HG02943 (cell line): Measurements from ENCODE around the gene MIB2.

Experiments
- ATAC-seq: cut with Tn5 transposase; IDR thresholded peaks from one replicate; pipeline ENCODE4 v1.9.1; 2021; ENCODE audit warnings: mild to moderate bottlenecking, low read depth, moderate library complexity; ENCODE audit not compliant: unreplicated experiment

MIB2 gene

DNA sequence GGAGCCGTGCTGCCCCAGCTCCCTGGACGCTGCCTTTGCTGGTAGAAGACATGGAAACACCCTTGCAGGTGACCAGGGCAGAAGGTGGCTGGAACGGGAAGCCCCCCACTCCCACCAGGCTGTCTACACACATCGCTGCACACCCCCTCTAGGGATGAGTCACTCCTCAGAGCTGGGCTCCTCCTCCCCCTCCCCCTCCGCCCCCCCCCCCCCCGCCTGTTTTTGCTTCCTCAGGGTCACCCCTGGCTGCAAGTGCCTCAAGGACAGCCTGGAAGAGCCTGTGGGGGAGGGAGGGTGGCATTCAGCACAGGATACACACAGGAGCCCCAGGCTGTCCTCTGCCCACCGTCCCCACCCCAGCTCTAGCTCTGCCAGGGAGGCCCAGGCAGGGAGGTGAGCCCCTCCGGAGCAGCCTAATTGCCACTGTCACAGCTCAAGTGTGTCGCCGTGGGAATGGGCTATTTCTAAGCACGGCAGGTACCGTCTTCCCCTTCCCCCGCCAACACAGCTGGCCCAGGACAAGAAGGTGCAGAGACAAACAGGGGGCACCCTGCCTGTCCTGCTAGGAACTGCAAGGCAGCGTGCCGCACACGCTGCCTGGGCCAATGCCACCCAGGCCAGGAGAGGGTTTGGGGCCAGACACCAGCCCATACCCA is 17.9 kb upstream of the MIB2 start:
- no peak for ATAC-seq

DNA sequence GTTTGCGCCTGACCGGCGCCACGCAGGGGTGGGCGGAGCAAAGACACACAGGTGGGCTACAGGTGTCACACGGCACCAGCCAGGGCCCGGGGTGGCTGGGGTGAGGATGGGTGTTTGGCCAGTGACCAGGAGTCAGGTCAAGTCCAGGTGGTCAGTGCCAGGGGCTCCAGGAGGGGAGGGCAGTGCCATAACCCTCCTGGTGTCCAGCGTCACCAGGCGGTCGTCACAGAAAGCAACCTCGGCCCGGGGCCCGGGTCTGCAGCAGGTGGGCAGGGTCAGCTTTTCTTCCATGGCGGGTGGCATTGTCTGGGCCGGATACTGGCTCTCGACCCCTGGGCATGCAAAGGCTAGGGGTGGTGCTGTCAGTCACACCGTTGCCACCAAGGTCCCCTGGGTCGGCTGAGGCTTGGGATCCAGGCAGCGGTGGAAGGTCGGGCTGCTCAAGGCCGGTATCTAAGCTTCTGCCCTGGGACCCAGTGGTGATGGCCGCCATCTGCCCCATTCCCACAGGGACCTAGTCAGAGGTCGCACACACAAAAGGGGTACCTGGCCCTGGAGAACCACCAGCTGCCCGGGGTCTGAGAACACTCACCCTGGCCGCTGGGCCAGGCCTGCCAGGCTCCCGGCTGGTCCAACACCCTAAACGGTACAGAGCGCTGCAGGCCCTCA is 17.1 kb upstream of the MIB2 start:
- ATAC-seq: no peak

DNA sequence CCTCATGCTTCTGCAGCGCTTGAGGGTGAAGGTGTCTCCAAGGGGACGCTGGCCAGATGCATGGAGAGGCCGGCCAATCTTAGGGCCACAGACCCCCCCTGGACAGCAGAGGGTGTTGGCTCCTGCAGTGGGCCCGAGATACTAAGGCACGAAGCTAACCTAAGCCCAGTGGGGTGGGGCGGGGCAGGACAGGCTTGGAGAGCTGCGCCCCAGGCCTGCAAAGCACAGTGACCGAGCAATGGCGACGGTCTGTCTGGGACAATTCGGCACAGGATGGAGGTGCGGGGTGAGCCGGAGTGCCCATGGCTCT is 16.6 kb upstream of the MIB2 start:
- ATAC-seq: no peak

GRCh38 chr1:1599030-1599934 is 16.0 kb upstream of the MIB2 start:
- no peak for ATAC-seq

GRCh38 chr1:1599935-1600860 is 15.1 kb upstream of the MIB2 start, which contains the start of gene FNDC10:
TSS of gene FNDC10 (minus strand) at chr1:1600135. CDS start at chr1:1600015, 120 bp downstream.
- ATAC-seq: no peak

GRCh38 chr1:1600861-1601563 is 14.3 kb upstream of the MIB2 start:
- ATAC-seq: no peak

DNA sequence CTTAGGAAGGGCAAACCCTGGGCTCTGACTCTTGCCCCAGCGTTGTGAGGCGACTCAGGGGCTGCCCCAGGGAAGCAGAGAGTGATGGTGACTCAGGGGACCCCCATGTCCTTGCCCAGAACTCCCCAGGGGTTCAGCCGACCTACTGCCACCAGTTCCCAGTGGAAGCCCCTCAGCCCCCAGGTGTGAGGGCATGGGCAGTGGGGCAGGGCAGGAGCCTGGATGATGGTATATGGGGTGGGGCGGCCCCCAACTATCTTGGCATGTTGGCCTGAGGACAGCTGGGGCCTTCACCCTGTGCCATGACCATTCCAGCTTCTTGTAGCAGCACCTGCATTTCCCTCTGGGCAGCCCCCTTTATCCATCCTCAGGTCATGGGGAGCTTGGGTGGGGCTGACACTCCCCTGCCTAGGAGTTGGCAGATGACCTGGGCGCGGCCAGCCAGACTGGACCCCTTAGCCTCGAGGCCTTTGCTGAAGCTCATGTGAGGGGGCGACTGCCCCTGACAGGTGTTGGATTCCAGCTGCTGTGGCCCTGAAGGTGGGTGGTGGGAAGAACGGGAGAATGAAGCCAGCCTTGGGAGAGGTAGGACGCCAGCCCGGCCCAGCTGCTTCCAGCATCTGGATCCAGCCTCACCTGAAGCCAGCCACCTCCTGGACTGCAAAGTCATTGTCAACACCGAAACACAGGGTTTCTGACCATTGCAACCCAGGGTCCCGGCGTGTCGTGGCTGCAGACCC is 13.6 kb upstream of the MIB2 start:
- ATAC-seq: no peak

GRCh38 chr1:1602304-1602967 is 12.9 kb upstream of the MIB2 start:
- no peak for ATAC-seq

DNA sequence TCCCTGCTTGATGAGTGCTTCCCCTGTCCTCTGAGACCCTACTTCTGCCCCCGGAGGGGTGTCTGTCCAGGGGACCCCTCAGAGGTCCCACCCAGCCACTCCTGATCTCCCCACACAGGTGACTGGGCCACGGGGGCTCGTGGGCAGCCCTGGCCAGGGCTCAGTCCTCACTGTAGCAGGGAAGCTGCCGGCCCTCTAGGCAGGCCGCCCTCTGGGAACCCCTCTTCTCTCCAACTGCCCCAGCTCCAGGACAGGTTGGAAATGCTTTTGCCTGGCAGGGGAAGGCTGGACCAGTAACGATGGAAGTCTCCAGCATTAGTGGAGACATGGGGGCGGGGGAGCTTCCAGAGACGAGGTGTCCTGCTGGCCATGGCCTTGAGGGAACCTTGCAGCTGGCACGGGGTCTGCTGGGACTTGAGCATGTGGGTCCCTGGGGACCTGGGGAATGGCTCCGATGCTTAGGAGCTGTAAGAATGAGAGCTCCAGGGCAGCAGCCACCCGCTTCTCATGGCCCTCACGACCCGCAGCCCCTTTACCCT is 12.3 kb upstream of the MIB2 start:
- ATAC-seq: no peak

DNA sequence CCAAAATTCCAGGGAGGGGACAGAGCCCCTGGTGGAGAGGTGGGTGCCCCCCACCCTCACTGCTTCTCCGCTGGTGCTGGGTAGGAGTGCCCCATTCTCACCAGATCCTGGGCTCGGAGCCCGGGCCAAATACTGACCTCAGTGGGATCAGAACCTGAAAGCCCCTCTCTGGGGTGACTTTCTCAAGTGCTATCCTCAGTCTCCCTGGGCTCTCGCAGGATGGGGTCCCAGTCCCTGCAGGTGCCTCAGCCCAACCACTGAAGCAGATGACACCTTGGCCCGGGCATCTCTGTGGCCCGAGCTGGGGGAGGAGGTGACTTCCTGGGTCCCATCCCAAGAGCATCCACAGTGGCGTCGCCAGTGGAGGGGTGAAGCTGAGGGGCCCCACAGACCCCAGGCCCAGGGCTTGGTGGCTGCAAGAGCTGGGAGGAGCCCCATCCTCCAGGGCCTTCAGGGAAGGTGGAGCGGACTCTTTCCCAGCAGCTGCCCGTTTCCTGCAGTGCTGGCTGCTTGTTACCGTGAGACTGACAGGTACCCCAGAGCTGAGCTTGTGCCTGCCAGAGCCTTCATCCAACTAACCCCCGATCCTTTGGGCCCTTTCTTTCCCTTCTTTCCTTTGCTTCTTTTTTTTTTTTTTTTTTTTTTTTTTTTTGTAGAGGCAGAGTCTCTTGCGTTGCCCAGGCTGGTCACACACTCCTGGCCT is 11.5 kb upstream of the MIB2 start:
- ATAC-seq: no peak

GRCh38 chr1:1604374-1605033 is 10.8 kb upstream of the MIB2 start:
- ATAC-seq: no peak

DNA sequence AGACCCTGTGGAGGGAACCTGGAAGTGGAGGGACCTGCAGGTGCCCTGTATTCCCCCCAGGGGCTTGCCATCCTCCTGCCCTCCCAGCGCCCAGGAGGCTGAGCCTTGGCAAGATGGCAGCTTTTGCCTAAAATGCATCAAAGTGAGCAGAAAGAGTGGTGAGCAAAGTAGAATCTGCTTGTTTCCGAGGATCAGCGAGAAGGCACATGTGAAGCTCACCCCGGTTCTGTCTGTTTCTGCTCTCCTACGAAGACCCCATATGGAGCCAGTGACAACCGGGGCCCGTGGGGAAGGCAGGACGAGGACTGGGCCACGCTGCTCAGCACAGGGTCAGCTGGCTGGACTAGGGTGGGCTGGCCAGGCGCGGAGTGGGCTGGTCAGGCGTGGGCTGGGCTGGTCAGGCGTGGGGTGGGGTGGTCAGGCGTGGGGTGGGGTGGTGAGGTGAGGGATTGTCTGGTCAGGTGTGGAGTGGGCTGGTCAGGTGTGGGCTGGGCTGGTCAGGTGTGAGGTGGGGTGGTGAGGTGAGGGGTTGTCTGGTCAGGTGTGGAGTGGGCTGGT is 10.2 kb upstream of the MIB2 start:
- no peak for ATAC-seq

GRCh38 chr1:1605724-1606123 is 9.6 kb upstream of the MIB2 start:
- no peak for ATAC-seq

DNA sequence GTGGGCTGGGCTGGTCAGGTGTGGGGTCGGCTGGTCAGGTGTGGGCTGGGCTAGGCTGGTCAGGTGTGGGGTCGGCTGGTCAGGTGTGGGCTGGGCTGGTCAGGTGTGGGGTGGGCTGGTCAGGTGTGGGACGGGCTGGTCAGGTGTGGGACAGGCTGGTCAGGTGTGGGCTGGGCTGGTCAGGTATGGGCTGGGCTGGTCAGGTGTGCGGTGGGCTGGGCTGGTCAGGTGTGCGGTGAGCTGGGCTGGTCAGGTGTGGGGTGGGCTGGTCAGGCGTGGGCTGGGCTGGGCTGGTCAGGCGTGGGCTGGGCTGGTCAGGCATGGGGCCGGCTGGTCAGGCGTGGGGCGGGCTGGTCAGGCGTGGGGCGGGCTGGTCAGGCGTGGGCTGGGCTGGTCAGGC is 9.1 kb upstream of the MIB2 start:
- no peak for ATAC-seq

DNA sequence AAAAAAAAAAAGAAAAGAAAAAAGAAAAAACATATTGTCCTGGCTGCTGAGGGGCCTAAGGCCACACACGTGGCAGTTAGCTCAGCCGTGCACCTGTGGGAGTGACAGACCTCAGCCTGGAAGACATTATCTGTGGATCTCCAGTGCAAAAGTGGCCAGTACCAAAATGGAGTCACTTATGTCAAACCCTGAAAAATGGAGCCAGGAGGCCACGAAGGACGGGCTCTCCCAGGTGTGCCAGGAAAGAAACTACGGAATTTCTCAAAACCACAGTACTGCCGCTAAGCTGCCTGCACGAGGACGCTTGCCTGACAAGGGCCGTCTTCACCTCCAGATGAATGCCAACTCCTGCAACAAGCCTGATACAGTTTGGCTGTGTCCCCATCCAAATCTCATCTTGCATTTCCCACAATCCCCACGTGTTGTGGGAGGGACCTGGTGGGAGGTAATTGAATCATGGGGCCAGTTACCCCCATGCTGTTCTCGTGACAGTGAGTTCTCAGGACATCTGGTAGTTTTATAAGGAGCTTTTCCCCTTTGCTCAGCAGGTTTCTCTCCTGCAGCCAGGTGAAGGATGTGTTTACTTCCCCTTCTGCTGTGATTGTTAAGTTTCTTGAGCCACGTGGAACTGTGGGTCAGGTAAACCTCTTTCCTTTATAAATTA is 5.3 kb upstream of the MIB2 start:
- ATAC-seq: no peak

DNA sequence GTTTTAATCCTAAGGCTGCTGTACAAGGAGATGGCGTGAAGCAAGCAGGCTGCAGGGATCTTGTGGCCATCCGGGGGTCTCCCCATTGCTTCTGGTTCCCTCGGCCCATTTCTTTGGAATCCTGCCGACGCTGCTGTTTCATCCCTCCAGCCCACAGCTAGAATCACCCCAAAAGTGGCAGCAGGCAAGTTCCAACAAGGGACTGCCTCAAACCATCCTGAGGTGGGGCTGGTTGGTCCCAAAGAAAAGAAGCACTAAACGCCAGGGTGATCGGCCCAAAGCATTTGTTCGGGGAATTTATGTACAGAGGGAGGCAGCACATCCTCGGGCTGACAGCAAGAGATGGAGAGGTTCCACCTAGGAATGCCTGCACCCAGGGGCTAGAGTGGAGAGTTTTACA is 4.5 kb upstream of the MIB2 start:
- ATAC-seq: no peak

- no peak for ATAC-seq
These were observed 3.2 kb upstream of the MIB2 start for GRCh38 chr1:1612104-1612400.
